Kidney (tissue), 14 donors: ENCODE measurements around the gene DCXR. TPM values are rescaled to one million over a fixed set of nuclear protein-coding genes. Genes with fewer than 3 reads are reported as not detected.

Experiments
- DNase-seq, 5 donors: peaks; one replicate each; pipeline ENCODE4 v3.0.0-alpha.2; 2013 to 2020
- FAIRE-seq: peaks from 2 replicates; lab custom pipeline; 2012; peaks lifted over from hg19 to GRCh38; lab: Jason Lieb, UNC
- H3K27ac ChIP-seq, 2 donors: one replicate each; pipeline ENCODE4 v1.7.0; 2013; ENCODE audit warnings: low read depth in 2 of 2, low read length in 2 of 2, inconsistent platforms in 1 of 2
- H3K27me3 ChIP-seq: one replicate; pipeline ENCODE4 v1.7.1; 2013; ENCODE audit warnings: low read length, inconsistent platforms; ENCODE audit not compliant: control insufficient read depth, insufficient read depth
- H3K36me3 ChIP-seq, 3 donors: one replicate each; pipeline versions ENCODE4 v1.7.0 to v1.7.1; 2013; ENCODE audit warnings: low read length in 3 of 3, control low read depth in 1 of 3, inconsistent platforms in 1 of 3; ENCODE audit not compliant: insufficient read depth in 3 of 3, control insufficient read depth in 2 of 3
- H3K4me1 ChIP-seq, 3 donors: one replicate each; pipeline versions ENCODE4 v1.7.0 to v1.7.1; 2013; ENCODE audit warnings: low read length in 3 of 3, inconsistent platforms in 1 of 3, low read depth in 1 of 3; ENCODE audit not compliant: control insufficient read depth in 2 of 3, insufficient read depth in 2 of 3
- H3K4me3 ChIP-seq, 3 donors: one replicate each; pipeline versions ENCODE4 v1.7.0 to v1.8.1; 2013; ENCODE audit warnings: low read length in 3 of 3, control low read depth in 1 of 3, inconsistent platforms in 1 of 3
- H3K9ac ChIP-seq, 3 donors: one replicate each; pipeline versions ENCODE4 v1.7.0 to v1.7.1; 2013; ENCODE audit warnings: low read length in 3 of 3, control low read depth in 1 of 3, inconsistent platforms in 1 of 3
- H3K9me3 ChIP-seq, 3 donors: one replicate each; pipeline versions ENCODE4 v1.7.0 to v1.7.1; 2013; ENCODE audit warnings: low read length in 3 of 3, control low read depth in 1 of 3, inconsistent platforms in 1 of 3; ENCODE audit not compliant: control insufficient read depth in 2 of 3, insufficient read depth in 1 of 3
- CTCF ChIP-seq: IDR thresholded peaks from 3 replicates; pipeline ENCODE4 v1.5.1; 2012; ENCODE audit warnings: mild to moderate bottlenecking, moderate library complexity, borderline replicate concordance; ENCODE audit not compliant: insufficient read depth; ENCODE audit errors: extremely low read depth
- intact Hi-C: fragments of 100-400 bp; cut with DNase I; formaldehyde crosslinking; loops from one replicate; pipeline ENCODE4 v1.11.1; 2022
- polyA plus RNA-seq: library from polyadenylated mRNA; stranded (reverse); fragments of 350-450 nt; fragmentation: Illumina TruSeq; extraction: RNeasy Lipid Tissue Mini Kit (QIAGEN cat#74804); gene quantifications from one replicate; pipeline ENCODE4 v1.2.3, GENCODE V29; 2014; ENCODE audit warnings: low read depth, low replicate concordance; ENCODE audit not compliant: insufficient read depth
- total RNA-seq: library from RNA; stranded (reverse); fragmentation: NEBNext Ultra II Directional; extraction: Animal tissue kit (Norgen Biotek cat#: 25700); gene quantifications from one replicate; pipeline ENCODE4 v1.2.1, GENCODE V29; 2021
- donor health status: control.
- donor health status: control.
- donor health status: control.
- donor health status: control.
- donor health status: control.
- donor health status: DM: yes; HTN: yes; CAD: no.
- donor health status: Normal renal cell carcinoma (clear cell type).

DCXR gene
- total and polyA plus RNA-seq, 2 donors from 2014 or later: 102 to 551 TPM

DNA sequence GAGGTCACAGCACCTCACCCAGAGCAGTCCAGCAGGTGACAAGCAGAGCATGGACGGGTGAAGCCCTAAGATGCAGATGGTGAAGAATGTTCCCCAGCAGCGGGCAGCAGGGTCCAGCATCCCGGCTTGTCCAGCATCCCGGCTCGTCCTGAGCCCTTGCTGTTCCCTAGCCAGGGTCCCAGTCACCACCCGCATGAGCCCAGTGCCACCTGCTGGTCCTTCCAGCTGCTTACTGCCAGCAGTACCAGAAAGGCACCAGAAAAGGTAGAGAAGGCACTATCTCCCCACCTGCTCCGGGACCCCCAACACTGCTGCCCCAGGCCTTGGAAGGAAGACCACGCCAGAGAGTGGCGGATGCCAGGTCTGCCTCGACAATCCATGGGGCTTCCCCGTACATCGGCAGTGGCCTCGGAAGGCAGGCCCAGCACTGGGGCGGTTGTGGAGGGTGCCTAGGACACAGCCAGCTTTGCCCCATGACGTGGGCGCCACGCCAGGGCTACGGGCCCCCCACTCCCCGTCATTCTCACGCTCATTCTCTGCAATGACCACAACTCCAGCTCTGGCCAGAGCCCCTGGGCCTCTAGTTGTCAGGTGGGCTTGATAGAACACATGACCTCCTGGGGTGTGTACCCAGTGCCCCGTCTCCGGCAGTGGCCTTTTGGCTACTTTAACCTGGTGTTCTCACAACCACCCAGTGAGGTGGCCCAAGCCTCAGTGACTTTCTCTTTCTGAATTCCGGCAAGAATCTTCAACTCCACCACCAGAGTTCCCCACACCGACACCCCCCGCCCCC is 16.2 kb downstream of the DCXR start:
- Histone ChIP-seq H3K27ac (no peak overlapping the region), H3K4me3 (peak overlapping the region in 1 of 3 donors; percentile 70), H3K9me3 (no peaks in the 10 kb centered on the region), H3K4me1 (peaks cover 0 to 24% (median 6%) of the 10 kb centered on the region in 3 donors), H3K36me3 (no peaks in the 10 kb centered on the region), H3K27me3 (no peaks in the 10 kb centered on the region), H3K9ac (peak overlapping the region in 1 of 3 donors; percentile 71)
- TF ChIP-seq CTCF: peak; percentile 80
- peak in 3 of 5 donors; percentile 87 to 89 (median 88) for DNase-seq
- intact Hi-C loops: no loop called here
- FAIRE-seq: no peak

DNA sequence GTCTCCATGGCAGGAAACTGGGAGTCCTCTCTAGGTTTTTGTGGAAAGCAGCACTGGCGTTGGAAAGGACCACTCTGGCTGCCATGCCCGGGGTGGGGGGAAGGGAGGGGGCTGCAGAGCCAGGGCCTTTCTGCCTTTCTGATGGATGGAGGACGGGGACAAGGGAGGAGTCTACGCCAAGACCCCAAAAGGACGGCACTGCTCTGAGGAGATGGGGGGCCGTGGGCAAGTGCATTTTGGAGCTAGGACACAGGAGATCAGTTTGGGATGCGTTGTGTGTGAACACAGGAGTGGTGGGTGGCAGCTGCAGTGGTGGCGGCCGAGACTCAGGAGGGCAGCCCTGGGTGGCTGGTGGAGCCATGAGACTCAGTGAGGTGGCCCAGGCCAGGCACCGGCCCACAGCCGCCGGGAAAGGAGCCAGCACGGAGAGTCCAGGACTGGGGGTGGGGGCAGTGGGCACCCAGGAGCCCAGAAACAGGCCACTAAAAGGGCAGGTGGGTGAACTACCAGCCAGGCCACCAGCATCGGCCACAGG is 16.9 kb downstream of the DCXR start:
- FAIRE-seq (no peak), DNase-seq (no peak)
- H3K27me3 ChIP-seq: no peaks in the 10 kb centered on the region
- TF ChIP-seq CTCF: no peak
- no peaks in the 10 kb centered on the region for H3K9me3 ChIP-seq
- intact Hi-C loops: no loop called here
- no peak overlapping the region for H3K27ac ChIP-seq
- H3K9ac ChIP-seq: no peak overlapping the region
- H3K36me3 ChIP-seq: no peaks in the 10 kb centered on the region
- peaks cover 0 to 22% (median 6%) of the 10 kb centered on the region in 3 donors for H3K4me1 ChIP-seq
- no peak overlapping the region for H3K4me3 ChIP-seq

GRCh38 chr17:82019690-82020571 is 17.6 kb downstream of the DCXR start:
- H3K4me1 ChIP-seq: peaks cover 0 to 22% (median 6%) of the 10 kb centered on the region in 3 donors
- intact Hi-C loops: loop anchor here (10.0 kb wide), 1 partner anchor 55 kb away; the partner anchor contains the start of gene NOTUM
- H3K4me3 ChIP-seq: no peak overlapping the region
- H3K27me3 ChIP-seq: no peaks in the 10 kb centered on the region
- TF ChIP-seq CTCF: peak; percentile 46
- no peaks in the 10 kb centered on the region for H3K36me3 ChIP-seq
- no peak overlapping the region for H3K9ac ChIP-seq
- FAIRE-seq (no peak), DNase-seq (peak in 3 of 5 donors; percentile 51 to 84 (median 55))
- H3K27ac ChIP-seq: no peak overlapping the region
- no peaks in the 10 kb centered on the region for H3K9me3 ChIP-seq
